ENCODE measurements around the gene SLC50A1. TPM values are rescaled to one million over a fixed set of nuclear protein-coding genes. Genes with fewer than 3 reads are reported as not detected.

SLC50A1 gene
- total and polyA plus RNA-seq, 9 of the 15 experiments (the other 6 are each of a cell fraction or from before 2014, with no cell fraction given), result 46.5 to 132 (median 91.9) TPM

- TF ChIP-seq ZBTB8A (IDR thresholded peaks at IDR 0.05; ENCODE audit: partially characterized antibody) (no peak), RERE (CRISPR knock-in tag; IDR thresholded peaks at IDR 0.05; ENCODE audit: borderline replicate concordance) (no peak), ZNF398 (CRISPR knock-in tag; IDR thresholded peaks at IDR 0.05) (no peak), MCM2 (IDR thresholded peaks at IDR 0.05; ENCODE audit: low read depth) (no peak), BMI1 (IDR thresholded peaks at IDR 0.05; ENCODE audit: low read length) (no peak)
- TF ChIP-seq, protein P1, sequence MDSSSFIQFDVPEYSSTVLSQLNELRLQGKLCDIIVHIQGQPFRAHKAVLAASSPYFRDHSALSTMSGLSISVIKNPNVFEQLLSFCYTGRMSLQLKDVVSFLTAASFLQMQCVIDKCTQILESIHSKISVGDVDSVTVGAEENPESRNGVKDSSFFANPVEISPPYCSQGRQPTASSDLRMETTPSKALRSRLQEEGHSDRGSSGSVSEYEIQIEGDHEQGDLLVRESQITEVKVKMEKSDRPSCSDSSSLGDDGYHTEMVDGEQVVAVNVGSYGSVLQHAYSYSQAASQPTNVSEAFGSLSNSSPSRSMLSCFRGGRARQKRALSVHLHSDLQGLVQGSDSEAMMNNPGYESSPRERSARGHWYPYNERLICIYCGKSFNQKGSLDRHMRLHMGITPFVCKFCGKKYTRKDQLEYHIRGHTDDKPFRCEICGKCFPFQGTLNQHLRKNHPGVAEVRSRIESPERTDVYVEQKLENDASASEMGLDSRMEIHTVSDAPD (CRISPR knock-in tag; IDR thresholded peaks at IDR 0.05), result no peak
- TF ChIP-seq, protein P2, sequence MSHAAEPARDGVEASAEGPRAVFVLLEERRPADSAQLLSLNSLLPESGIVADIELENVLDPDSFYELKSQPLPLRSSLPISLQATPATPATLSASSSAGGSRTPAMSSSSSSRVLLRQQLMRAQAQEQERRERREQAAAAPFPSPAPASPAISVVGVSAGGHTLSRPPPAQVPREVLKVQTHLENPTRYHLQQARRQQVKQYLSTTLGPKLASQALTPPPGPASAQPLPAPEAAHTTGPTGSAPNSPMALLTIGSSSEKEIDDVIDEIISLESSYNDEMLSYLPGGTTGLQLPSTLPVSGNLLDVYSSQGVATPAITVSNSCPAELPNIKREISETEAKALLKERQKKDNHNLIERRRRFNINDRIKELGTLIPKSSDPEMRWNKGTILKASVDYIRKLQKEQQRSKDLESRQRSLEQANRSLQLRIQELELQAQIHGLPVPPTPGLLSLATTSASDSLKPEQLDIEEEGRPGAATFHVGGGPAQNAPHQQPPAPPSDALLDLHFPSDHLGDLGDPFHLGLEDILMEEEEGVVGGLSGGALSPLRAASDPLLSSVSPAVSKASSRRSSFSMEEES (CRISPR knock-in tag; IDR thresholded peaks at IDR 0.05), result no peak
- TF ChIP-seq, protein P3, sequence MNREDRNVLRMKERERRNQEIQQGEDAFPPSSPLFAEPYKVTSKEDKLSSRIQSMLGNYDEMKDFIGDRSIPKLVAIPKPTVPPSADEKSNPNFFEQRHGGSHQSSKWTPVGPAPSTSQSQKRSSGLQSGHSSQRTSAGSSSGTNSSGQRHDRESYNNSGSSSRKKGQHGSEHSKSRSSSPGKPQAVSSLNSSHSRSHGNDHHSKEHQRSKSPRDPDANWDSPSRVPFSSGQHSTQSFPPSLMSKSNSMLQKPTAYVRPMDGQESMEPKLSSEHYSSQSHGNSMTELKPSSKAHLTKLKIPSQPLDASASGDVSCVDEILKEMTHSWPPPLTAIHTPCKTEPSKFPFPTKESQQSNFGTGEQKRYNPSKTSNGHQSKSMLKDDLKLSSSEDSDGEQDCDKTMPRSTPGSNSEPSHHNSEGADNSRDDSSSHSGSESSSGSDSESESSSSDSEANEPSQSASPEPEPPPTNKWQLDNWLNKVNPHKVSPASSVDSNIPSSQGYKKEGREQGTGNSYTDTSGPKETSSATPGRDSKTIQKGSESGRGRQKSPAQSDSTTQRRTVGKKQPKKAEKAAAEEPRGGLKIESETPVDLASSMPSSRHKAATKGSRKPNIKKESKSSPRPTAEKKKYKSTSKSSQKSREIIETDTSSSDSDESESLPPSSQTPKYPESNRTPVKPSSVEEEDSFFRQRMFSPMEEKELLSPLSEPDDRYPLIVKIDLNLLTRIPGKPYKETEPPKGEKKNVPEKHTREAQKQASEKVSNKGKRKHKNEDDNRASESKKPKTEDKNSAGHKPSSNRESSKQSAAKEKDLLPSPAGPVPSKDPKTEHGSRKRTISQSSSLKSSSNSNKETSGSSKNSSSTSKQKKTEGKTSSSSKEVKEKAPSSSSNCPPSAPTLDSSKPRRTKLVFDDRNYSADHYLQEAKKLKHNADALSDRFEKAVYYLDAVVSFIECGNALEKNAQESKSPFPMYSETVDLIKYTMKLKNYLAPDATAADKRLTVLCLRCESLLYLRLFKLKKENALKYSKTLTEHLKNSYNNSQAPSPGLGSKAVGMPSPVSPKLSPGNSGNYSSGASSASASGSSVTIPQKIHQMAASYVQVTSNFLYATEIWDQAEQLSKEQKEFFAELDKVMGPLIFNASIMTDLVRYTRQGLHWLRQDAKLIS (CRISPR knock-in tag; IDR thresholded peaks at IDR 0.05), result peak; percentile 31; the same call in 1 of the 2 replicates
- TF ChIP-seq, protein P4, sequence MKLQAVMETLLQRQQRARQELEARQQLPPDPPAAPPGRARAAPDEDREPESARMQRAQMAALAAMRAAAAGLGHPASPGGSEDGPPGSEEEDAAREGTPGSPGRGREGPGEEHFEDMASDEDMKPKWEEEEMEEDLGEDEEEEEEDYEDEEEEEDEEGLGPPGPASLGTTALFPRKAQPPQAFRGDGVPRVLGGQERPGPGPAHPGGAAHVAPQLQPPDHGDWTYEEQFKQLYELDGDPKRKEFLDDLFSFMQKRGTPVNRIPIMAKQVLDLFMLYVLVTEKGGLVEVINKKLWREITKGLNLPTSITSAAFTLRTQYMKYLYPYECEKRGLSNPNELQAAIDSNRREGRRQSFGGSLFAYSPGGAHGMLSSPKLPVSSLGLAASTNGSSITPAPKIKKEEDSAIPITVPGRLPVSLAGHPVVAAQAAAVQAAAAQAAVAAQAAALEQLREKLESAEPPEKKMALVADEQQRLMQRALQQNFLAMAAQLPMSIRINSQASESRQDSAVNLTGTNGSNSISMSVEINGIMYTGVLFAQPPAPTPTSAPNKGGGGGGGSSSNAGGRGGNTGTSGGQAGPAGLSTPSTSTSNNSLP (IDR thresholded peaks at IDR 0.05; ENCODE audit: borderline replicate concordance, low read depth, low read length), result no peak
These were observed 4.4 kb downstream of the SLC50A1 start, which contains the start of gene DPM3 (continued) for GRCh38 chr1:155139895-155140629.

All from K562 (cell line).